ENCODE data around the gene PRKD3. TPM values are rescaled to one million over a fixed set of nuclear protein-coding genes. Genes with fewer than 3 reads are reported as not detected.
A peak's percentile ranks its signal among the peaks of the same experiment; 100 is the strongest.

The PRKD3 gene
- total and polyA plus RNA-seq, 5 donors: 5.6 to 24.6 (median 19.4) TPM

- DNase-seq (no peak), ATAC-seq (no peak)
- Histone ChIP-seq H3K27me3 (ENCODE audit: control insufficient read depth, insufficient read depth) (no peaks in the 10 kb centered on the region), H3K27ac (ENCODE audit: low read length) (no peak overlapping the region), H3K4me1 (ENCODE audit: control insufficient read depth, insufficient read depth, low read length) (no peaks in the 10 kb centered on the region), H3K9me3 (ENCODE audit: control insufficient read depth, low read length) (no peaks in the 10 kb centered on the region), H3K4me3 (ENCODE audit: low read length) (no peak overlapping the region)
- intact Hi-C loops (cut with DNase I): no loop called here
These were observed 40.3 kb downstream of the PRKD3 start for GRCh38 chr2:37284381-37284780.

GRCh38 chr2:37283207-37283606 is 41.4 kb downstream of the PRKD3 start:
- peak in 1 of 2 donors; percentile 53 for ATAC-seq

GRCh38 chr2:37282746-37283145 is 41.9 kb downstream of the PRKD3 start:
- Histone ChIP-seq H3K27ac (ENCODE audit: low read length) (no peak overlapping the region), H3K27me3 (ENCODE audit: control insufficient read depth, insufficient read depth) (no peaks in the 10 kb centered on the region), H3K4me1 (ENCODE audit: control insufficient read depth, insufficient read depth, low read length) (no peaks in the 10 kb centered on the region), H3K9me3 (ENCODE audit: control insufficient read depth, low read length) (no peaks in the 10 kb centered on the region), H3K4me3 (ENCODE audit: low read length) (no peak overlapping the region)
- 80% methylated on average over 2 of the region's 2 CpGs for WGBS
- DNase-seq (no peak), ATAC-seq (no peak)
- intact Hi-C loops (cut with DNase I): no loop called here

More at GRCh38 chr2:37283207-37283606, 41.4 kb downstream of the PRKD3 start:
- no peaks in the 10 kb centered on the region for H3K27me3 ChIP-seq (ENCODE audit: control insufficient read depth, insufficient read depth)
- H3K4me3 ChIP-seq (ENCODE audit: low read length): no peak overlapping the region
- H3K9me3 ChIP-seq (ENCODE audit: control insufficient read depth, low read length): no peaks in the 10 kb centered on the region
- no peak overlapping the region for H3K27ac ChIP-seq (ENCODE audit: low read length)
- no peaks in the 10 kb centered on the region for H3K4me1 ChIP-seq (ENCODE audit: control insufficient read depth, insufficient read depth, low read length)
- DNase-seq: no peak
- 93% methylated on average over 2 of the region's 2 CpGs for WGBS
- intact Hi-C loops (cut with DNase I): no loop called here

- no peak for DNase-seq
- Histone ChIP-seq H3K9me3 (ENCODE audit: control insufficient read depth, low read length) (no peaks in the 10 kb centered on the region), H3K4me1 (ENCODE audit: control insufficient read depth, insufficient read depth, low read length) (no peaks in the 10 kb centered on the region), H3K27ac (ENCODE audit: low read length) (no peak overlapping the region), H3K27me3 (ENCODE audit: control insufficient read depth, insufficient read depth) (no peaks in the 10 kb centered on the region), H3K4me3 (ENCODE audit: low read length) (no peak overlapping the region)
- ATAC-seq: no peak
- intact Hi-C loops (cut with DNase I): no loop called here
- 95% methylated on average over 1 of the region's 1 CpG for WGBS
These were observed 42.7 kb downstream of the PRKD3 start for GRCh38 chr2:37281916-37282315.

- WGBS: 73% methylated on average over 2 of the region's 2 CpGs
- intact Hi-C loops (cut with DNase I): no loop called here
These were observed 48.3 kb downstream of the PRKD3 start for GRCh38 chr2:37276291-37276690.

More at GRCh38 chr2:37276291-37276690, 48.3 kb downstream of the PRKD3 start:
- DNase-seq (no peak), ATAC-seq (no peak)
- Histone ChIP-seq H3K9me3 (ENCODE audit: control insufficient read depth, low read length) (no peaks in the 10 kb centered on the region), H3K27ac (ENCODE audit: low read length) (no peak overlapping the region), H3K4me1 (ENCODE audit: control insufficient read depth, insufficient read depth, low read length) (no peaks in the 10 kb centered on the region), H3K27me3 (ENCODE audit: control insufficient read depth, insufficient read depth) (no peaks in the 10 kb centered on the region), H3K4me3 (ENCODE audit: low read length) (no peak overlapping the region)

Other genes starting within 250 kb of the PRKD3 start
- gene HEATR5B, start 240.5 kb downstream of the PRKD3 start, total RNA-seq: 10 to 100 TPM; 14.6 to 19.2 (median 16.4) TPM
- 9.1 TPM for gene HEATR5B, start 240.5 kb downstream of the PRKD3 start, polyA plus RNA-seq
- gene GPATCH11, start 240.3 kb downstream of the PRKD3 start, total RNA-seq: 1 to 10 TPM; 5.1 to 8.6 (median 6.9) TPM
- gene GPATCH11, start 240.3 kb downstream of the PRKD3 start, polyA plus RNA-seq: 4.1 TPM
- 10 to 100 TPM; 21.9 to 32.9 (median 25.5) TPM for gene EIF2AK2, start 167.9 kb downstream of the PRKD3 start, total RNA-seq
- 6.0 TPM for gene EIF2AK2, start 167.9 kb downstream of the PRKD3 start, polyA plus RNA-seq
- not detected for gene SULT6B1, start 136.2 kb downstream of the PRKD3 start, total RNA-seq
- gene SULT6B1, start 136.2 kb downstream of the PRKD3 start, polyA plus RNA-seq: not detected
- 10 to 100 TPM; 46.8 to 57.7 (median 55.9) TPM for gene CEBPZOS, start 128.3 kb downstream of the PRKD3 start, total RNA-seq
- gene CEBPZOS, start 128.3 kb downstream of the PRKD3 start, polyA plus RNA-seq: 75.7 TPM
- 10 to 100 TPM; 24.0 to 35.4 (median 33.1) TPM for gene CEBPZ, start 93.2 kb downstream of the PRKD3 start, total RNA-seq
- gene CEBPZ, start 93.2 kb downstream of the PRKD3 start, polyA plus RNA-seq: 34.9 TPM
- 10 to 100 TPM; 15.4 to 20.1 (median 18.3) TPM for gene NDUFAF7, start 93.2 kb downstream of the PRKD3 start, total RNA-seq
- 17.4 TPM for gene NDUFAF7, start 93.2 kb downstream of the PRKD3 start, polyA plus RNA-seq
- 1 to 10 TPM; 1.7 to 7.3 (median 2.3) TPM for gene QPCT, start 19.8 kb upstream of the PRKD3 start, total RNA-seq
- 3.1 TPM for gene QPCT, start 19.8 kb upstream of the PRKD3 start, polyA plus RNA-seq